ENCODE results near the gene RYR3.

The RYR3 gene

GRCh38 chr15:33430577-33430976 lies 119.8 kb downstream of the RYR3 start:
- no peaks in the 10 kb centered on the region for H3K9me3 ChIP-seq (ENCODE audit: insufficient read depth, low read depth, low read length)
- H3K79me2 ChIP-seq (ENCODE audit: insufficient read depth, low read length) = no peaks in the 10 kb centered on the region
- H3K4me3 ChIP-seq (ENCODE audit: low read length, poor library complexity, severe bottlenecking) = no peak overlapping the region
- no peaks in the 10 kb centered on the region for H3K27me3 ChIP-seq (ENCODE audit: insufficient read depth, low read length, poor library complexity, severe bottlenecking)
- no peak overlapping the region for H3K9ac ChIP-seq (ENCODE audit: low read depth, low read length, poor library complexity, severe bottlenecking)
- H3K36me3 ChIP-seq (ENCODE audit: insufficient read depth, low read length) = no peaks in the 10 kb centered on the region
- no peak overlapping the region for H3K4me2 ChIP-seq (ENCODE audit: low read depth, low read length, poor library complexity, severe bottlenecking)
- no peaks in the 10 kb centered on the region for H3K4me1 ChIP-seq (ENCODE audit: insufficient read depth, low read length, poor library complexity, severe bottlenecking)
- H4K20me1 ChIP-seq (ENCODE audit: insufficient read depth, low read length, poor library complexity, severe bottlenecking) = no peaks in the 10 kb centered on the region
- no peaks in the 10 kb centered on the region for H3F3A ChIP-seq (ENCODE audit: low read depth)
- no peak for TF ChIP-seq CTCF (conservative IDR thresholded peaks at IDR 0.05; ENCODE audit: low read length)
- no peak for TF ChIP-seq EZH2phosphoT487 (IDR thresholded peaks at IDR 0.05; ENCODE audit: borderline replicate concordance)
- no peak overlapping the region for H2AFZ ChIP-seq (ENCODE audit: low read length)
- no peaks in the 10 kb centered on the region for H3K9me2 ChIP-seq (replicated peaks; ENCODE audit: low read depth, low read length)

GRCh38 chr15:33433821-33434220 lies 123.1 kb downstream of the RYR3 start:
- no peaks in the 10 kb centered on the region for H3K36me3 ChIP-seq (ENCODE audit: insufficient read depth, low read length)
- peaks cover 9% of the 10 kb centered on the region for H3K4me1 ChIP-seq (ENCODE audit: insufficient read depth, low read length, poor library complexity, severe bottlenecking)
- no peaks in the 10 kb centered on the region for H3K9me3 ChIP-seq (ENCODE audit: insufficient read depth, low read depth, low read length)
- no peaks in the 10 kb centered on the region for H3F3A ChIP-seq (ENCODE audit: low read depth)
- no peak overlapping the region for H3K4me3 ChIP-seq (ENCODE audit: low read length, poor library complexity, severe bottlenecking)
- no peaks in the 10 kb centered on the region for H3K27me3 ChIP-seq (ENCODE audit: insufficient read depth, low read length, poor library complexity, severe bottlenecking)
- H4K20me1 ChIP-seq (ENCODE audit: insufficient read depth, low read length, poor library complexity, severe bottlenecking) = no peaks in the 10 kb centered on the region
- no peak overlapping the region for H2AFZ ChIP-seq (ENCODE audit: low read length)
- no peak overlapping the region for H3K4me2 ChIP-seq (ENCODE audit: low read depth, low read length, poor library complexity, severe bottlenecking)
- no peaks in the 10 kb centered on the region for H3K9me2 ChIP-seq (replicated peaks; ENCODE audit: low read depth, low read length)
- H3K79me2 ChIP-seq (ENCODE audit: insufficient read depth, low read length) = no peaks in the 10 kb centered on the region
- no peak overlapping the region for H3K9ac ChIP-seq (ENCODE audit: low read depth, low read length, poor library complexity, severe bottlenecking)
- no peak for TF ChIP-seq CTCF (conservative IDR thresholded peaks at IDR 0.05; ENCODE audit: low read length)
- no peak for TF ChIP-seq EZH2phosphoT487 (IDR thresholded peaks at IDR 0.05; ENCODE audit: borderline replicate concordance)

GRCh38 chr15:33438396-33438795 lies 127.6 kb downstream of the RYR3 start:
- TF ChIP-seq CTCF (conservative IDR thresholded peaks at IDR 0.05; ENCODE audit: low read length) (no peak), EZH2phosphoT487 (IDR thresholded peaks at IDR 0.05; ENCODE audit: borderline replicate concordance) (no peak)
- H3K4me3 ChIP-seq (ENCODE audit: low read length, poor library complexity, severe bottlenecking) = no peak overlapping the region
- no peaks in the 10 kb centered on the region for H3K27me3 ChIP-seq (ENCODE audit: insufficient read depth, low read length, poor library complexity, severe bottlenecking)
- no peak overlapping the region for H3K4me2 ChIP-seq (ENCODE audit: low read depth, low read length, poor library complexity, severe bottlenecking)
- H3K79me2 ChIP-seq (ENCODE audit: insufficient read depth, low read length) = no peaks in the 10 kb centered on the region
- peaks cover 41% of the 10 kb centered on the region for H3K4me1 ChIP-seq (ENCODE audit: insufficient read depth, low read length, poor library complexity, severe bottlenecking)
- H2AFZ ChIP-seq (ENCODE audit: low read length) = no peak overlapping the region
- no peaks in the 10 kb centered on the region for H4K20me1 ChIP-seq (ENCODE audit: insufficient read depth, low read length, poor library complexity, severe bottlenecking)
- no peak overlapping the region for H3K9ac ChIP-seq (ENCODE audit: low read depth, low read length, poor library complexity, severe bottlenecking)
- no peaks in the 10 kb centered on the region for H3K36me3 ChIP-seq (ENCODE audit: insufficient read depth, low read length)
- no peaks in the 10 kb centered on the region for H3K9me2 ChIP-seq (replicated peaks; ENCODE audit: low read depth, low read length)
- no peaks in the 10 kb centered on the region for H3K9me3 ChIP-seq (ENCODE audit: insufficient read depth, low read depth, low read length)
- H3F3A ChIP-seq (ENCODE audit: low read depth) = no peaks in the 10 kb centered on the region
